ENCODE measurements around the gene ACOXL.
"Not testable (repeated sequence)": the region's sequence is repeated elsewhere in the genome, so short reads cannot be mapped to it uniquely, and the experiment has no call there.

GRCh38 chr2:111045236-111045635 is 312.9 kb downstream of the ACOXL start:
- not testable (repeated sequence) for TF ChIP-seq CTCF, POLR2A (IDR thresholded peaks at IDR 0.05)

Measured in testis (tissue), 2 donors.